Colonic mucosa (tissue), 4 donors: ENCODE data around the gene AUTS2. TPM values are rescaled to one million over a fixed set of nuclear protein-coding genes. Genes with fewer than 3 reads are reported as not detected.

ENCODE experiments used
- DNase-seq: peaks from one replicate; pipeline ENCODE4 v3.0.0-alpha.2; 2020
- H3K27ac ChIP-seq: fragments of 200-600 bp; one replicate; pipeline ENCODE4 v1.8.0; 2021
- H3K27me3 ChIP-seq: fragments of 200-600 bp; one replicate; pipeline ENCODE4 v1.8.0; 2021
- H3K36me3 ChIP-seq: fragments of 200-600 bp; one replicate; pipeline ENCODE4 v1.8.0; 2021
- H3K4me1 ChIP-seq: fragments of 200-600 bp; one replicate; pipeline ENCODE4 v1.8.0; 2021; ENCODE audit warnings: mild to moderate bottlenecking
- H3K4me3 ChIP-seq: fragments of 200-600 bp; one replicate; pipeline ENCODE4 v1.8.0; 2021
- H3K9ac ChIP-seq, 2 donors: one replicate each; pipeline ENCODE4 v1.7.0; 2013; ENCODE audit warnings: control low read depth in 2 of 2, low read depth in 2 of 2, low read length in 2 of 2
- H3K9me3 ChIP-seq: fragments of 200-600 bp; one replicate; pipeline ENCODE4 v1.8.0; 2021
- CTCF ChIP-seq: fragments of 200-600 bp; IDR thresholded peaks from one replicate; pipeline ENCODE4 v1.8.0; 2022; ENCODE audit warnings: antibody characterized with exemption, mild to moderate bottlenecking
- intact Hi-C: fragments of 100-400 bp; cut with DNase I; formaldehyde crosslinking; loops from one replicate; pipeline ENCODE4 v1.14.1; 2022
- total RNA-seq, 2 donors: library from RNA; stranded (reverse); fragmentation: NEBNext Ultra II Directional in 1 of 2; extraction: Animal tissue kit (Norgen Biotek cat#: 25700) in 1 of 2; gene quantifications; one replicate each; pipeline ENCODE4 v1.2.1, GENCODE V29; 2021
- donor health status: healthy.
- donor health status: DM: no; HTN: no; CAD: no.
- donor health status: DM: no; HTN: no; CAD: no.

The AUTS2 gene
- total RNA-seq, 2 donors from 2014 or later = 39.8 to 42.3 TPM

GRCh38 chr7:70294211-70294911 is 696.1 kb downstream of the AUTS2 start:
- Histone ChIP-seq H3K27me3 (no peaks in the 10 kb centered on the region), H3K4me1 (no peaks in the 10 kb centered on the region), H3K4me3 (no peak overlapping the region), H3K9ac (no peak overlapping the region), H3K36me3 (no peaks in the 10 kb centered on the region), H3K27ac (no peak overlapping the region), H3K9me3 (no peaks in the 10 kb centered on the region)
- intact Hi-C loops = no loop called here
- TF ChIP-seq CTCF = no peak
- no peak for DNase-seq

- intact Hi-C loops = no loop called here
- no peak overlapping the region for H3K9ac ChIP-seq
- DNase-seq = no peak
- H3K4me1 ChIP-seq = no peaks in the 10 kb centered on the region
- no peaks in the 10 kb centered on the region for H3K36me3 ChIP-seq
- no peaks in the 10 kb centered on the region for H3K9me3 ChIP-seq
- H3K27me3 ChIP-seq = no peaks in the 10 kb centered on the region
- no peak overlapping the region for H3K27ac ChIP-seq
- TF ChIP-seq CTCF = no peak
- H3K4me3 ChIP-seq = no peak overlapping the region
Observed at GRCh38 chr7:70298780-70299471, 700.7 kb downstream of the AUTS2 start.

- no peaks in the 10 kb centered on the region for H3K9me3 ChIP-seq
- H3K27me3 ChIP-seq = no peaks in the 10 kb centered on the region
- intact Hi-C loops = no loop called here
- H3K27ac ChIP-seq = no peak overlapping the region
- H3K4me3 ChIP-seq = no peak overlapping the region
- no peaks in the 10 kb centered on the region for H3K36me3 ChIP-seq
- no peak overlapping the region for H3K9ac ChIP-seq
- no peak for DNase-seq
- no peaks in the 10 kb centered on the region for H3K4me1 ChIP-seq
- no peak for TF ChIP-seq CTCF
Observed at GRCh38 chr7:70299472-70299807, 701.2 kb downstream of the AUTS2 start.

GRCh38 chr7:70301673-70302185 is 703.5 kb downstream of the AUTS2 start:
- no peak for DNase-seq
- Histone ChIP-seq H3K9ac (no peak overlapping the region), H3K4me1 (no peaks in the 10 kb centered on the region), H3K27me3 (no peaks in the 10 kb centered on the region), H3K36me3 (no peaks in the 10 kb centered on the region), H3K4me3 (no peak overlapping the region), H3K27ac (no peak overlapping the region), H3K9me3 (no peaks in the 10 kb centered on the region)
- intact Hi-C loops = no loop called here
- TF ChIP-seq CTCF = no peak

- Histone ChIP-seq H3K9ac (no peak overlapping the region), H3K4me1 (no peaks in the 10 kb centered on the region), H3K27ac (no peak overlapping the region), H3K9me3 (no peaks in the 10 kb centered on the region), H3K4me3 (no peak overlapping the region), H3K27me3 (no peaks in the 10 kb centered on the region), H3K36me3 (no peaks in the 10 kb centered on the region)
- no peak for DNase-seq
- TF ChIP-seq CTCF = no peak
- intact Hi-C loops = no loop called here
Observed at GRCh38 chr7:70303309-70303708, 705.0 kb downstream of the AUTS2 start.
